Fibroblast of villous mesenchyme (primary cell): ENCODE data around the gene TPTE2. TPM values are rescaled to one million over a fixed set of nuclear protein-coding genes. Genes with fewer than 3 reads are reported as not detected.

Experiments used
- DNase-seq: peaks from one replicate; pipeline ENCODE4 v3.0.0-alpha.2; 2010; ENCODE audit warnings: low read depth
- H3K4me3 ChIP-seq: 2 replicates; pipeline ENCODE4 v1.5.1; 2011; ENCODE audit warnings: low read depth, mild to moderate bottlenecking, low read length
- CTCF ChIP-seq: IDR thresholded peaks from 2 replicates; pipeline ENCODE4 v1.5.1; 2012; ENCODE audit warnings: low read depth, mild to moderate bottlenecking, low read length; ENCODE audit not compliant: insufficient read depth
- total RNA-seq: library from RNA; depleted of rRNA; stranded (reverse); fragments of >200 nt; gene quantifications from 2 replicates; pipeline ENCODE4 v1.2.3, GENCODE V29; 2012

Gene TPTE2
- total RNA-seq, 1 donor = not detected

- TF ChIP-seq CTCF = no peak
- no peak for DNase-seq
- H3K4me3 ChIP-seq = no peak overlapping the region
Observed at GRCh38 chr13:19590423-19590822, 29.1 kb upstream of the TPTE2 start.

GRCh38 chr13:19589312-19589711, 28.0 kb upstream of the TPTE2 start:
- H3K4me3 ChIP-seq = no peak overlapping the region
- DNase-seq = no peak
- TF ChIP-seq CTCF = no peak

- peak; percentile 63 for TF ChIP-seq CTCF
- peak; percentile 69 for DNase-seq
- H3K4me3 ChIP-seq = no peak overlapping the region
Observed at GRCh38 chr13:19587635-19588300, 26.4 kb upstream of the TPTE2 start.

GRCh38 chr13:19586904-19587634, 25.7 kb upstream of the TPTE2 start:
- TF ChIP-seq CTCF = no peak
- DNase-seq = peak; percentile 63
- peak overlapping the region; percentile 37 for H3K4me3 ChIP-seq

- H3K4me3 ChIP-seq = no peak overlapping the region
- DNase-seq = no peak
- TF ChIP-seq CTCF = no peak
Observed at GRCh38 chr13:19581675-19582074, 20.3 kb upstream of the TPTE2 start.

GRCh38 chr13:19575230-19575629, 13.9 kb upstream of the TPTE2 start:
- H3K4me3 ChIP-seq = no peak overlapping the region
- no peak for TF ChIP-seq CTCF
- DNase-seq = no peak
